D721Med (cell line): ENCODE results near the gene RPS5.

Experiments
- DNase-seq: peaks from one replicate; pipeline ENCODE4 v3.0.0; 2011; ENCODE audit warnings: low spot score; ENCODE audit not compliant: insufficient read length
- FAIRE-seq: peaks from 2 replicates; lab custom pipeline; 2011; peaks lifted over from hg19 to GRCh38; lab: Jason Lieb, UNC
- CTCF ChIP-seq: IDR thresholded peaks from 2 replicates; pipeline ENCODE4 v1.5.1; 2012; ENCODE audit warnings: mild to moderate bottlenecking, control low read depth; ENCODE audit not compliant: insufficient read depth; ENCODE audit errors: missing control alignments

Gene RPS5

GRCh38 chr19:58354478-58355030 is 32.5 kb upstream of the RPS5 start:
- TF ChIP-seq CTCF: no peak
- DNase-seq: no peak
- FAIRE-seq: no peak

- no peak for TF ChIP-seq CTCF
- FAIRE-seq (no peak), DNase-seq (no peak)
These were observed 31.8 kb upstream of the RPS5 start for GRCh38 chr19:58355215-58355796.

- no peak for TF ChIP-seq CTCF
- DNase-seq (no peak), FAIRE-seq (no peak)
These were observed 30.9 kb upstream of the RPS5 start for GRCh38 chr19:58355908-58356765.

GRCh38 chr19:58356766-58357480 is 30.1 kb upstream of the RPS5 start:
- no peak for FAIRE-seq
- TF ChIP-seq CTCF: no peak
- no peak for DNase-seq

- FAIRE-seq (no peak), DNase-seq (no peak)
- no peak for TF ChIP-seq CTCF
These were observed 29.5 kb upstream of the RPS5 start for GRCh38 chr19:58357481-58358145.

- FAIRE-seq (no peak), DNase-seq (peak; percentile 50)
- TF ChIP-seq CTCF: no peak
These were observed 25.2 kb upstream of the RPS5 start for GRCh38 chr19:58361900-58362271.
